Chondrocyte (in vitro differentiated cells): Measurements from ENCODE around the gene PRG3. TPM values are rescaled to one million over a fixed set of nuclear protein-coding genes. Genes with fewer than 3 reads are reported as not detected.

Experiments
- DNase-seq: peaks from one replicate; pipeline ENCODE4 v3.0.0; 2021; ENCODE audit warnings: mixed read lengths, low spot score
- H3K27ac Mint-ChIP-seq: one replicate; pipeline ENCODE4 v1.8.0; 2021; ENCODE audit warnings: mild to moderate bottlenecking, moderate library complexity, mixed read lengths; ENCODE audit not compliant: unreplicated experiment
- H3K27me3 Mint-ChIP-seq: 2 replicates; pipeline ENCODE4 v1.8.0; 2021; ENCODE audit warnings: low read depth, mixed read lengths
- H3K36me3 Mint-ChIP-seq: 2 replicates; pipeline ENCODE4 v1.8.0; 2021; ENCODE audit warnings: low read depth, mixed read lengths
- H3K4me1 Mint-ChIP-seq: 2 replicates; pipeline ENCODE4 v1.8.0; 2021; ENCODE audit warnings: low read depth, mild to moderate bottlenecking, mixed read lengths
- H3K4me3 Mint-ChIP-seq: one replicate; pipeline ENCODE4 v1.8.0; 2021; ENCODE audit warnings: mild to moderate bottlenecking, moderate library complexity, mixed read lengths; ENCODE audit not compliant: unreplicated experiment
- H3K9me3 Mint-ChIP-seq: 2 replicates; pipeline ENCODE4 v1.8.0; 2021; ENCODE audit warnings: low read depth, mixed read lengths
- long read RNA-seq: library from polyadenylated mRNA; stranded (forward); transcript quantifications from one replicate; pipeline ENCODE4 v2.0.0, GENCODE V29; 2021
- total RNA-seq: library from RNA; stranded (reverse); gene quantifications from 3 replicates; pipeline ENCODE4 v1.2.1, GENCODE V29; 2021
- TF ChIP-seq, protein P1 (sequence below): fragments of 200-600 bp; sonication (generic); IDR thresholded peaks from 2 replicates; pipeline ENCODE4 v1.5.0; 2021; ENCODE audit warnings: antibody characterized with exemption, mild to moderate bottlenecking, moderate library complexity

PRG3 gene, protein sequence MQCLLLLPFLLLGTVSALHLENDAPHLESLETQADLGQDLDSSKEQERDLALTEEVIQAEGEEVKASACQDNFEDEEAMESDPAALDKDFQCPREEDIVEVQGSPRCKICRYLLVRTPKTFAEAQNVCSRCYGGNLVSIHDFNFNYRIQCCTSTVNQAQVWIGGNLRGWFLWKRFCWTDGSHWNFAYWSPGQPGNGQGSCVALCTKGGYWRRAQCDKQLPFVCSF
- total RNA-seq: not detected in 3 replicates
- long read RNA-seq: 0 reads

DNA sequence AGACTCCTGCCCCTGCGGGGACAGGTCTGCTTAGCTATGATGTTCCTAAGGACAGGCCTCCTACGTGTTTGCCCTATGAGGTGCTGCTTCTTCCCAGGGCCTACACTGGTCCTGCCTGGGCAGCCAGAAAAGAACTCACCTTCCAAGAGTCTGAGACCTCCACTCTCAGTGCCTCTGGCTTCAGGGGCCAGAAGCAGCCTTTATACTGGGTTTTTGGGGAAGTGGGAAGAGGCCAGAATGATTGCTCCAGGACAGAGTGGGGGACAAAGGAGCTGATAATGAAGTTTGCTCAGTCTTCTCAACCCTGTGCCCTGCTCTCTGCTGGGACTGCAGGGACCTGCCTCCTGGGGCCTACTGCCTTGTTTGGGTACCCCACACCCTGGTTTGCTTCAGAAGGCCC lies at the start of gene PRG3:
PRG3 (minus strand) TSS at position 176 of the 400 bp plus-strand sequence. CDS start 442 bp downstream, outside the sequence.
- Mint-ChIP-seq H3K9me3 (no peaks in the 10 kb centered on the region), H3K4me3 (no peak within 1 kb of the TSS), H3K27me3 (peaks cover 39% of the 10 kb centered on the region), H3K27ac (no peak within 1 kb of the TSS), H3K4me1 (no peaks in the 10 kb centered on the region), H3K36me3 (no peaks in the 10 kb centered on the region)
- no peak for DNase-seq
- TF ChIP-seq, protein P1, sequence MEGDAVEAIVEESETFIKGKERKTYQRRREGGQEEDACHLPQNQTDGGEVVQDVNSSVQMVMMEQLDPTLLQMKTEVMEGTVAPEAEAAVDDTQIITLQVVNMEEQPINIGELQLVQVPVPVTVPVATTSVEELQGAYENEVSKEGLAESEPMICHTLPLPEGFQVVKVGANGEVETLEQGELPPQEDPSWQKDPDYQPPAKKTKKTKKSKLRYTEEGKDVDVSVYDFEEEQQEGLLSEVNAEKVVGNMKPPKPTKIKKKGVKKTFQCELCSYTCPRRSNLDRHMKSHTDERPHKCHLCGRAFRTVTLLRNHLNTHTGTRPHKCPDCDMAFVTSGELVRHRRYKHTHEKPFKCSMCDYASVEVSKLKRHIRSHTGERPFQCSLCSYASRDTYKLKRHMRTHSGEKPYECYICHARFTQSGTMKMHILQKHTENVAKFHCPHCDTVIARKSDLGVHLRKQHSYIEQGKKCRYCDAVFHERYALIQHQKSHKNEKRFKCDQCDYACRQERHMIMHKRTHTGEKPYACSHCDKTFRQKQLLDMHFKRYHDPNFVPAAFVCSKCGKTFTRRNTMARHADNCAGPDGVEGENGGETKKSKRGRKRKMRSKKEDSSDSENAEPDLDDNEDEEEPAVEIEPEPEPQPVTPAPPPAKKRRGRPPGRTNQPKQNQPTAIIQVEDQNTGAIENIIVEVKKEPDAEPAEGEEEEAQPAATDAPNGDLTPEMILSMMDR: no peak

DNA sequence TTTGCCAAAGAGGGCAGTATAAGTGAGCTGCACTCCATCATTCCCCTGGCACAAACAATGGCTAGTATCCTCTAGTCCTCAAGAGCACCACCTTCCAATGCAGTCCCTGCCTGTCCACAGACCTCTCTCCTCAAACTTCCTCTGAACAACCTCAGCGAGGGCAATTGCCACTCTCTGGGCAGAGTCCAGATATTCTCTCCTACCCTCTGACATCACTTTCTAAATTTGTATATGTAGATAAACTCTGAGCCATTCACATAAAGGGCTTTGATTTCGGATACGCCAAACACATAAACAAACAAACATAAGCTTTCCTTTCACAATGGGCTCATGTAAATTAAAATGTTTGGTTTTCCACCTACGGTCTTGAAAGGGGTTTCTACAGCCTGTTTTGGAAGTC lies 49.0 kb upstream of the PRG3 start:
- Mint-ChIP-seq H3K4me3 (no peak overlapping the region), H3K4me1 (peaks cover 45% of the 10 kb centered on the region), H3K9me3 (no peaks in the 10 kb centered on the region), H3K27ac (no peak overlapping the region), H3K27me3 (peaks cover 2% of the 10 kb centered on the region), H3K36me3 (no peaks in the 10 kb centered on the region)
- TF ChIP-seq, protein P1: no peak
- DNase-seq: no peak

DNA sequence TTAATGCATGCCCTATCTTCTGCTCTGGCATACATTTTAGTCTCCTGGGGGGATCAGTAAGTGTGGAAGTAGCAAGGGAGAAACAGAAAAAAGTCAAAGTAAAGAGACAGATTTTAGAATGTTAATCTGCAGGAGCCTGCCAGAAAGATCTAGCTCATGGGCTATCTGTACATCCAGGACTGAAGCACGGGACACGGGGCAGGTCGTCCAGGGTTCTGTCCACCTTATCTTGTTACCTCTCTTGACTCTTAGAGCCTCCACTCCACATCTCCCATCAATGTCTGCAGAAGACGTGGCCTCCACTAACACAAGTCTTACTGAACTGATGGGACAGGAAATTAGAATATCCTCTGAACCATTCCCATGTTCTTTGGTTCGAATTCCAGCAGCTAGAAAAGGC lies 47.7 kb upstream of the PRG3 start:
- Mint-ChIP-seq H3K9me3 (no peaks in the 10 kb centered on the region), H3K4me3 (no peak overlapping the region), H3K27me3 (peaks cover 2% of the 10 kb centered on the region), H3K36me3 (peaks cover 2% of the 10 kb centered on the region), H3K27ac (no peak overlapping the region), H3K4me1 (peaks cover 46% of the 10 kb centered on the region)
- TF ChIP-seq, protein P1: no peak
- DNase-seq: no peak

DNA sequence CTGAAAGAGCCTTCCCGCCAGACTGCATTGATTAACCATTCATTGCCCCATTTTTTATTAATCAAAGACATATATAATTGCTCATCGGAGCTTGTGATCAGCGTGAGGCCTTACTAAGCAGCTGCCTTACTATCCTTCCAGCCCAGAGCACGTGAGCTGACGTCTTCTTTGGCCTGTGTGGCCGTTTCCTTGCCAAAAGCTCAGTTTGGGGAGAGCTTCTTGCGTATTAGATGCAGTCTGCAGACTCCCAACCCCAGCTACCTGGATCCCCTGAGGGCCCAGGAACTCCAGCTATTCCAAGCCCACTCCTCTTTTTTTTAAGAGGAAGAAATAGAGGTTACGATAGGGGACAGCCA lies 46.8 kb upstream of the PRG3 start:
- H3K9me3 Mint-ChIP-seq: no peaks in the 10 kb centered on the region
- H3K36me3 Mint-ChIP-seq: peaks cover 5% of the 10 kb centered on the region
- peak overlapping the region; percentile 76 for H3K4me3 Mint-ChIP-seq

DNA sequence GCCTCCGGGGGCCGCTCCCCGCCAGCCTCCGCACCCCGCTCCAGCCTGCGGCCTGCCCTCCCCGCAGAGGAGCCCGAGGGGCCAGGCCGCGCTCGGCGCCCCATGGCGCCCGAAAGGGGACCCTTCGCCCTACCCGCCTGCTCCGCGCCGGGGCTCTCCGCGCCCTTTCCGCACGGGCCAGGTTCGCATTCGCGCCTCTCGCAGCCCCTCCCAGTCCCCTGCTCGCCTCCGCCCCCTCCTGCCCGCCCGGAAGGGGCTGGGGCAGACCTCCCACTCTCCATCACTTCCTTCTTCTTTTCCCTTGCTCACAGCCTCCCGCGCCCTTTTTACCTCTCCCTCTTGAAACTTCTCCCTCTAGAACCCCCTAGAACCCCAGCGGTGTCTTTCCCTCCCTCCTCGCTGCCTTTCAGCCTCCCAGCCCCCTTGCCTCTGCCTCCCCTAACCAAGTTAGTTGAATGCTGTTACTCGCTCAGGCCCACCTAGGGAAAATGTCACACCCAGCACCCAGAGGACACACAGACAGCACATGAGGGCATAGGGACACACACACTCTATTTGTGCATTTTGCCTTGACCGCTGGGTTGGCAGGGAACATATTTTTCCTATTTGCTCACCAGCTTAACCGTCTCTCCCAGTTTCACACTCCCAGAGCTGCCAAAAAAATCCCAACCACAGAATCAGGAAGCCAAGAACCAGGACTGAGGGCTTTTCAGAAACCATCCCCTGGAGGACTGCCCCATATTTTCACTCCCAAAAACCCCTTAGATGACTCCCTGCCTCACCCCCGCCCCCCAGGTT lies 46.2 kb upstream of the PRG3 start, which contains the start of gene SLC43A3:
SLC43A3 (minus strand) TSS at position 193 of the 798 bp plus-strand sequence. CDS start 949 bp downstream, outside the sequence.
- TF ChIP-seq, protein P1: no peak
- Mint-ChIP-seq H3K4me3 (peak within 1 kb of the TSS; percentile 76), H3K9me3 (no peaks in the 10 kb centered on the region), H3K27ac (peak within 1 kb of the TSS; percentile 97), H3K4me1 (peaks cover 38% of the 10 kb centered on the region), H3K36me3 (peaks cover 5% of the 10 kb centered on the region), H3K27me3 (peaks cover 2% of the 10 kb centered on the region)
- DNase-seq: no peak

More for the DNA sequence above, 46.8 kb upstream of the PRG3 start:
- TF ChIP-seq, protein P1: no peak
- peaks cover 2% of the 10 kb centered on the region for H3K27me3 Mint-ChIP-seq
- no peak for DNase-seq
- peak overlapping the region; percentile 97 for H3K27ac Mint-ChIP-seq
- peaks cover 44% of the 10 kb centered on the region for H3K4me1 Mint-ChIP-seq
